H1 (cell line): Measurements from ENCODE around the gene AP2B1.

Experiments
- SIN3A ChIP-seq, 2 experiments: IDR thresholded peaks in 1 of 2; conservative IDR thresholded peaks in 1 of 2; 2 replicates each; pipeline ENCODE4 v1.6.1; 2011 to 2012; ENCODE audit warnings: low read length in 2 of 2, improper control_type of control experiment in 1 of 2, low read depth in 1 of 2, mild to moderate bottlenecking in 1 of 2
- SP4 ChIP-seq: IDR thresholded peaks from 2 replicates; pipeline ENCODE4 v1.6.1; 2012; ENCODE audit warnings: low read length, inconsistent platforms
- ZNF274 ChIP-seq: IDR thresholded peaks from 2 replicates; pipeline ENCODE4 v1.7.0; 2012; ENCODE audit warnings: low read length, borderline replicate concordance; ENCODE audit errors: extremely low read depth
- TF ChIP-seq, protein P1 (sequence below), 3 experiments: IDR thresholded peaks; 1 replicate in 2 of 3; 2 replicates in 1 of 3; pipeline versions ENCODE4 v1.5.1 to v1.6.1; 2011; ENCODE audit warnings: low read length in 3 of 3, mild to moderate bottlenecking in 3 of 3, inconsistent platforms in 2 of 3, low read depth in 1 of 3, moderate library complexity in 1 of 3; ENCODE audit not compliant: insufficient read depth in 1 of 3; ENCODE audit errors: control extremely low read depth in 1 of 3

DNA sequence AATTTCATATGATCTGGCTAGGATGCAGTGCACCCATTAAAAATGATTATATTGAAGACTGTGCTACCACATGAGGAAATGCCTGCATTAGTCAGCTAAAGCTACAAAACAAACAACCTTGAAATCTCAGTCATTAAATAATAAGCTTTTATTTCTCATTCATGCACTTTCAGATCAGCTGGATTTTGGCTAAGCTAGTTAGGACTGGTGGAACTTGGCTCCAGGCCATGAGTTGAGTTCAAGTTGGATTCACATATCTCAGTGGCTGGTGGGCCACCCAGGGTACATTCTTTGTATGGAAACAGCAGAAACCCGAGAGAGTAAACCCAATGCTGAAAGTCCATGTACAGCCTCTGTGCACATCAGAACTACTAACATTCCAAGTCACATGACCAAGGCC lies 43.3 kb upstream of the AP2B1 start:
- TF ChIP-seq SP4: no peak
- TF ChIP-seq SIN3A (conservative IDR thresholded peaks at IDR 0.05 in 1 of 2, IDR thresholded peaks at IDR 0.05 in 1 of 2; ENCODE audit: low read depth in 1 of 2, low read length in 2 of 2): no peak
- TF ChIP-seq, protein P1, sequence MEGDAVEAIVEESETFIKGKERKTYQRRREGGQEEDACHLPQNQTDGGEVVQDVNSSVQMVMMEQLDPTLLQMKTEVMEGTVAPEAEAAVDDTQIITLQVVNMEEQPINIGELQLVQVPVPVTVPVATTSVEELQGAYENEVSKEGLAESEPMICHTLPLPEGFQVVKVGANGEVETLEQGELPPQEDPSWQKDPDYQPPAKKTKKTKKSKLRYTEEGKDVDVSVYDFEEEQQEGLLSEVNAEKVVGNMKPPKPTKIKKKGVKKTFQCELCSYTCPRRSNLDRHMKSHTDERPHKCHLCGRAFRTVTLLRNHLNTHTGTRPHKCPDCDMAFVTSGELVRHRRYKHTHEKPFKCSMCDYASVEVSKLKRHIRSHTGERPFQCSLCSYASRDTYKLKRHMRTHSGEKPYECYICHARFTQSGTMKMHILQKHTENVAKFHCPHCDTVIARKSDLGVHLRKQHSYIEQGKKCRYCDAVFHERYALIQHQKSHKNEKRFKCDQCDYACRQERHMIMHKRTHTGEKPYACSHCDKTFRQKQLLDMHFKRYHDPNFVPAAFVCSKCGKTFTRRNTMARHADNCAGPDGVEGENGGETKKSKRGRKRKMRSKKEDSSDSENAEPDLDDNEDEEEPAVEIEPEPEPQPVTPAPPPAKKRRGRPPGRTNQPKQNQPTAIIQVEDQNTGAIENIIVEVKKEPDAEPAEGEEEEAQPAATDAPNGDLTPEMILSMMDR (IDR thresholded peaks at IDR 0.05; ENCODE audit: control extremely low read depth in 1 of 3, insufficient read depth in 1 of 3, low read depth in 1 of 3, low read length in 3 of 3): no peak
- TF ChIP-seq ZNF274: no peak
